ENCODE data around the gene CDH23.

- TF ChIP-seq POLR2A (IDR thresholded peaks at IDR 0.05) (no peak), POLR2AphosphoS5 (IDR thresholded peaks at IDR 0.05) (no peak)
- TF ChIP-seq, protein P1, sequence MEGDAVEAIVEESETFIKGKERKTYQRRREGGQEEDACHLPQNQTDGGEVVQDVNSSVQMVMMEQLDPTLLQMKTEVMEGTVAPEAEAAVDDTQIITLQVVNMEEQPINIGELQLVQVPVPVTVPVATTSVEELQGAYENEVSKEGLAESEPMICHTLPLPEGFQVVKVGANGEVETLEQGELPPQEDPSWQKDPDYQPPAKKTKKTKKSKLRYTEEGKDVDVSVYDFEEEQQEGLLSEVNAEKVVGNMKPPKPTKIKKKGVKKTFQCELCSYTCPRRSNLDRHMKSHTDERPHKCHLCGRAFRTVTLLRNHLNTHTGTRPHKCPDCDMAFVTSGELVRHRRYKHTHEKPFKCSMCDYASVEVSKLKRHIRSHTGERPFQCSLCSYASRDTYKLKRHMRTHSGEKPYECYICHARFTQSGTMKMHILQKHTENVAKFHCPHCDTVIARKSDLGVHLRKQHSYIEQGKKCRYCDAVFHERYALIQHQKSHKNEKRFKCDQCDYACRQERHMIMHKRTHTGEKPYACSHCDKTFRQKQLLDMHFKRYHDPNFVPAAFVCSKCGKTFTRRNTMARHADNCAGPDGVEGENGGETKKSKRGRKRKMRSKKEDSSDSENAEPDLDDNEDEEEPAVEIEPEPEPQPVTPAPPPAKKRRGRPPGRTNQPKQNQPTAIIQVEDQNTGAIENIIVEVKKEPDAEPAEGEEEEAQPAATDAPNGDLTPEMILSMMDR (IDR thresholded peaks at IDR 0.05) = no peak
Measured at GRCh38 chr10:71776481-71776925, 379.8 kb downstream of the CDH23 start.
